Measurements from ENCODE around the gene CYBC1. TPM values are rescaled to one million over a fixed set of nuclear protein-coding genes. Genes with fewer than 3 reads are reported as not detected.

CYBC1 gene
- total and polyA plus RNA-seq, 9 of the 15 experiments (the other 6 are each of a cell fraction or from before 2014, with no cell fraction given), result 1.3 to 71.8 (median 49.9) TPM

- TF ChIP-seq TFAP4 (CRISPR knock-in tag; IDR thresholded peaks at IDR 0.05; ENCODE audit: borderline replicate concordance) (peak; percentile 77; the same call in 1 of the 2 replicates), ATF1 (CRISPR knock-in tag; IDR thresholded peaks at IDR 0.05) (no peak), ATF1 (tag; IDR thresholded peaks at IDR 0.05) (peak; percentile 87), TCF3 (CRISPR knock-in tag; IDR thresholded peaks at IDR 0.05) (peak; percentile 99), CTCFL (IDR thresholded peaks at IDR 0.05; ENCODE audit: borderline replicate concordance, insufficient read depth, low read depth, low read length, poor library complexity, severe bottlenecking) (no peak), ZNF175 (CRISPR knock-in tag; IDR thresholded peaks at IDR 0.05; ENCODE audit: low read depth) (peak; percentile 74; the same call in 1 of the 2 replicates), ZBTB11 (CRISPR knock-in tag; IDR thresholded peaks at IDR 0.05) (peak in 1 of 3 experiments; percentile 81; a peak in 2 of 6 replicates), ZNF165 (CRISPR knock-in tag; IDR thresholded peaks at IDR 0.05; ENCODE audit: borderline replicate concordance) (no peak), TRIM24 (IDR thresholded peaks at IDR 0.05) (peak; percentile 95 to 97), ZFPM2 (CRISPR knock-in tag; IDR thresholded peaks at IDR 0.05) (no peak), PTBP1 (IDR thresholded peaks at IDR 0.05; ENCODE audit: low read depth, low read length) (0 out of 2 replicates have a peak, but pooled peaks have one; percentile 10), PHF21A (IDR thresholded peaks at IDR 0.05; ENCODE audit: borderline replicate concordance, low read depth) (peak; percentile 46; the same call in 1 of the 2 replicates), MAZ (CRISPR knock-in tag; conservative IDR thresholded peaks at IDR 0.05 in 1 of 2, IDR thresholded peaks at IDR 0.05 in 1 of 2) (peak; percentile 87 to 93), MAFK (IDR thresholded peaks at IDR 0.05; ENCODE audit: low read length) (peak; percentile 38; the same call in 1 of the 2 replicates), MTA1 (IDR thresholded peaks at IDR 0.05; ENCODE audit: borderline replicate concordance) (peak; percentile 88), MTA3 (IDR thresholded peaks at IDR 0.05; ENCODE audit: borderline replicate concordance) (peak; percentile 94), ZNF780A (CRISPR knock-in tag; IDR thresholded peaks at IDR 0.05) (no peak), FUS (optimal IDR thresholded peaks at IDR 0.05; ENCODE audit: low read depth, low read length) (no peak), NCOA6 (IDR thresholded peaks at IDR 0.05) (no peak), CHD4 (IDR thresholded peaks at IDR 0.05; ENCODE audit: insufficient read depth, insufficient replicate concordance, low read depth, low read length, poor library complexity, severe bottlenecking) (no peak)
Observed at GRCh38 chr17:82461827-82462524, 11.4 kb upstream of the CYBC1 start (continued).

All from K562 (cell line).